ENCODE results near the gene CEL.

Gene CEL

DNA sequence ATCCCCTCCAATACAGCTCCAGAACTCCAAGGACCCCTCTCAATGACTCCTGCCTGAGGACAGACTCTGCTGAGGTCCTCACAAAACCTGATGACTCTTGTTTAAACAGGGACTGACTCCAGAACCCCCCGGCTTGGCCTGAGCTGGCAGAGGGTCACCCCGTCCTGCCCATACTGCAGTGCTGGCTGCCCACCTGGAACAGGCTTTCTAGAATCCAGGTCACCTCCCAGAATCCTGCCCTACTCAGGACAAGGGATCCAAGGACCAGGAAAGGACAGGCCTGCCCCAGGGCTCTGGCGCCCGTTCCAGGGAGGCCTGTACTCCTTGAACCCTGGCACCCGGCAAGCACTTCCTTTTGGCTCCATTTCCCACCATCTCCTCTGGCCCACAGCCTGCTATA, 37.1 kb downstream of the CEL start:
- Histone ChIP-seq H3K27ac (no peak overlapping the region), H3K4me3 (no peak overlapping the region)
- TF ChIP-seq CTCF (IDR thresholded peaks at IDR 0.05) = no peak
- no peak for DNase-seq (ENCODE audit: low spot score)

DNA sequence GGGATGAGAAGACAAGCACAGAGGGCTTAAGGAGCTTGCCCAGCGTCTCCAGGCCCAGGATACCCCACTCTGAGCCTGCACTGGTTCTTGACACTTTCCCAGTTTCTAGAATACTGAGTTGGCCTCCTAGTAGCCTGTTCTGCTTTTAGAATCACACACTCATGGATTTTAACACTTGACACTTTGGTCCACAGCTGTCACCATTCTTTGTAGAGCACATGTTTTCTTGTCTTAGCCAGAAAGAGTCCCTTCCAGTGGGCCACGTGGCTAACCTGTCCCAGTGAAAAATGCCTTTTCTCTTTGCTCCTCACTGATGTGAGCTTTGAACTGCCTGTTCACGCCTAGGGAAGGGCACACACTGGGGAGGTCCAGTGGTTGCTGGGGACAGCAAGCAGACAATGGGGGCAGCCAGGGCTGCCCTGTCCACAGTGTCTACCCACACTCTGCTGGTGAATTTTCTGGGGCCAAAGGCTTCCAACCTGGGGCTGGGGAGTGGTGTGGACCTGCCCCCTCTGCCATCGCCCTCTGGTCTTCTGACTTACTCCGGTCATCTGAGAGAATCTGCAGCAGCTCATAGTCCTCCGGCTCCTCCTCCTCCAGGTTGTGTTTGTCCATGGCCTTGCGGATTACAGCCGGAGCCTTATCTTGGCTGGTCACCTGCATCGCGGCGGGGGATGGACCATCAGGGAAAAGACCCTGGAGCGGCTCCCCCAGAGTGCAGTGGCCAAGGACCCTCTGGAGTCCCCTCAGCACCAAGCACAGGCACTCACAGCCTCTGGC, 38.1 kb downstream of the CEL start:
- Histone ChIP-seq H3K4me3 (no peak overlapping the region), H3K27ac (no peak overlapping the region)
- no peak for TF ChIP-seq CTCF (IDR thresholded peaks at IDR 0.05)
- peak; percentile 71 for DNase-seq (ENCODE audit: low spot score)

GRCh38 chr9:133100506-133101355, 39.0 kb downstream of the CEL start:
- no peak for DNase-seq (ENCODE audit: low spot score)
- TF ChIP-seq CTCF (IDR thresholded peaks at IDR 0.05) = no peak
- H3K4me3 ChIP-seq = no peak overlapping the region
- no peak overlapping the region for H3K27ac ChIP-seq

DNA sequence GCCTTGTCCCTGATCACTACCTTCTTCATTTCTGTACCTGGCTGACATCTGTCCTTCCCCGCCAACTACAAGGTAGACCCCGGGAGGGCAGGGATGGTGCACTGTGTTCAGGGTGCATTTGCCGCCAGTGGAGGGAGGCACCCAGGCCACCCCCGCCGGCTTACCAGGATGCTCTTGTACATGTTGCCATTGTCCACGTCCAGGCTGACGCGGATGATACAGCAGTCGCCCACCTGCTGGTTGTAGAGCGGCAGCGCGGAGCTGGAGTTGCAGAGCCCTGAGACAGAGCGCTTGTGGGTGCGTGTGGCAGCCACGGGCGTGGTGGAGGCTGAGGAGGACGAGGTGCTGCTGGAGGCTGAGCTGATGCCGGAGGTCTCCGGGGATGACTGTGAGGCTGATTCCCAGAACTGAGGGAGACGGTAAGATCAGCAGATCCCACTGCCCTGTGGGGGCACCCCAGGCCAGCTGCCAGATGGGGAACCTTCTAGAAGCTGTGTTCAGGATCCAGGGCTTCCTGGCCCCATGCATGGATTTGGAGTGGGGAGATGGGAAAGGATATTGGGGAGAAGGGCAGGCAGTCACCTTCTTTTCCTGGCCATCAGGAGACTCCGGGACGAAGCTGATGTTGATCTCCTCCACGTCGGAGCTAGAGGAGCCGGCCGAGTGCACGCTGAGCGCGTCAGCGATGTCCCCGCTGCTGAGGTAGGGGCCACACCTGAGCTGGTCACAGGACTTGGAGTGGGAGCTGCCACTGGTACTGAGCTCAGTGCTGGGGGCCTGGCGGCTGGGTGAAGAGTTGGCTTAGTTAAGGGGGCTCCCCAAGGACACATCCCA, 39.8 kb downstream of the CEL start:
- no peak for TF ChIP-seq CTCF (IDR thresholded peaks at IDR 0.05)
- DNase-seq (ENCODE audit: low spot score) = peak; percentile 67
- no peak overlapping the region for H3K4me3 ChIP-seq
- H3K27ac ChIP-seq = no peak overlapping the region

DNA sequence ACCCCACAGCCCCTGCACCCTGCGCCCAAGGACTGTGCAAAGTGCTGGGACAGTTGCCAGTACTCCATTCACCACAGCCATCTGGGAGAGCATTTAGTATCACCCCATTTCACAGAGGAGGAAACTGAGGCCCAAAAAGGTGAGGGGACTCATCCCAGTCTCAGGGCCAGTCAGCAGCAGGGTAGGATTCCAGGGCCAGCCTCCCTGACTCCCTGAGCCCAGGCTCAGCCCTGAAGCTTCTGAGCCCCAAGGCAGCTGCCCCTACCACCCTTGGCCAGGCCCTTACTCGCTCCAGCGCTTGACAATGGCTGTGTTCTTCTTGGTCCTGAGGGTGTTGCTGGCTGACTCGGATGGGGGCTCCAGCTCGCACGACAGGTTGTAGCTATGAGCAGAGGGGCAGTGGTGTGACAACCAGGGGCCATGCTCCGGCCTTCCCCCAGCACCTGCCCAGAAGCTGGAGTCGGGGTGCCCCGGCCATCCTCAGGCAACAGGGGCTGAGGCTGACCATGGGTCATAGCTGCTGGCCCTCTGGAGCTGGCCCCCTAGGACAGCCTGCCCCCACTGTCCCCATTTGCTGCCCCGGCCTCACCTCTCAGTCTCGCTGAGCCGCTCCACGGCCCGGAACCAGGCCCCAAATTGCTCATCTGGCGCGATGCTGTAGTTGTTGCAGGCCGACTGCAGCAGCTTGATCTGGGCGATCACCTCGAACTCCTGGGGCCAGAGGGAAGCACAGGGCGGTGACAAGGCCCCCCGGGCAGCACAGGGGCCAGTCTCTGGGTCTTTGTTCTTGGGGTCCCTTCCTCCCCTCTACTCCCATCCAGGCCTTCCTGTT, 40.6 kb downstream of the CEL start:
- H3K27ac ChIP-seq = no peak overlapping the region
- peak; percentile 72 for DNase-seq (ENCODE audit: low spot score)
- TF ChIP-seq CTCF (IDR thresholded peaks at IDR 0.05) = no peak
- no peak overlapping the region for H3K4me3 ChIP-seq
